Spinal cord (tissue), 10 donors: ENCODE results near the gene VMP1. TPM values are rescaled to one million over a fixed set of nuclear protein-coding genes. Genes with fewer than 3 reads are reported as not detected.
A peak's percentile ranks its signal among the peaks of the same experiment; 100 is the strongest.

ENCODE experiments used
- DNase-seq, 6 donors: peaks; one replicate each; pipeline versions ENCODE4 v3.0.0 to v3.0.0-alpha.2; 2013 to 2015; ENCODE audit warnings: low spot score in 6 of 6, low read depth in 4 of 6
- H3K27ac ChIP-seq: one replicate; pipeline ENCODE4 v1.5.1; 2013; ENCODE audit warnings: low read depth, low read length, control low read depth
- H3K27me3 ChIP-seq: one replicate; pipeline ENCODE4 v1.6.1; 2013; ENCODE audit warnings: low read length; ENCODE audit not compliant: control insufficient read depth, insufficient read depth
- H3K36me3 ChIP-seq: one replicate; pipeline ENCODE4 v1.6.1; 2013; ENCODE audit warnings: low read length; ENCODE audit not compliant: control insufficient read depth, insufficient read depth
- H3K4me1 ChIP-seq: one replicate; pipeline ENCODE4 v1.6.1; 2013; ENCODE audit warnings: low read length; ENCODE audit not compliant: control insufficient read depth, insufficient read depth
- H3K4me3 ChIP-seq: one replicate; pipeline ENCODE4 v1.5.1; 2013; ENCODE audit warnings: low read depth, low read length, control low read depth
- H3K9me3 ChIP-seq: one replicate; pipeline ENCODE4 v1.6.1; 2013; ENCODE audit warnings: low read length; ENCODE audit not compliant: control insufficient read depth, insufficient read depth
- WGBS: methylation state at CpG from one replicate; pipeline ENCODE4 v1.1.5; 2013; ENCODE audit warnings: missing lambda C conversion rate; ENCODE audit not compliant: insufficient coverage; 5-methylcytosine and 5-hydroxymethylcytosine counted together
- polyA plus RNA-seq, 2 donors: library from polyadenylated mRNA; unstranded; fragments of 120-200 nt; gene quantifications; one replicate each; pipeline ENCODE4 v1.2.1, GENCODE V29; 2013; ENCODE audit not compliant: insufficient read length in 2 of 2
- total RNA-seq, 2 donors: library from RNA; depleted of rRNA in 1 of 2; stranded (reverse); fragments of 120-200 nt in 1 of 2; fragments of >200 nt in 1 of 2; gene quantifications; one replicate each; pipeline versions ENCODE4 v1.2.3 to v1.2.4, GENCODE V29; 2013 to 2014
- donor health status: healthy.

VMP1 gene
- total and polyA plus RNA-seq, 4 donors: 89.4 to 227 (median 95.9) TPM

GRCh38 chr17:59807892-59808509, 100.5 kb downstream of the VMP1 start:
- H3K36me3 ChIP-seq: peaks cover 6% of the 10 kb centered on the region
- H3K4me3 ChIP-seq: no peak overlapping the region
- DNase-seq: no peak
- no CpG with 5 or more reads among the region's 4 CpGs for WGBS
- no peaks in the 10 kb centered on the region for H3K9me3 ChIP-seq
- H3K27ac ChIP-seq: no peak overlapping the region
- H3K27me3 ChIP-seq: no peaks in the 10 kb centered on the region
- no peaks in the 10 kb centered on the region for H3K4me1 ChIP-seq

- no peak for DNase-seq
- no CpG with 5 or more reads among the region's 1 CpG for WGBS
- Histone ChIP-seq H3K4me1 (no peaks in the 10 kb centered on the region), H3K4me3 (no peak overlapping the region), H3K27me3 (no peaks in the 10 kb centered on the region), H3K27ac (no peak overlapping the region), H3K9me3 (no peaks in the 10 kb centered on the region), H3K36me3 (peaks cover 6% of the 10 kb centered on the region)
Measured at GRCh38 chr17:59810894-59811153, 103.4 kb downstream of the VMP1 start.

- Histone ChIP-seq H3K4me1 (no peaks in the 10 kb centered on the region), H3K9me3 (no peaks in the 10 kb centered on the region), H3K27me3 (no peaks in the 10 kb centered on the region), H3K36me3 (peaks cover 6% of the 10 kb centered on the region), H3K27ac (no peak overlapping the region), H3K4me3 (no peak overlapping the region)
- 89% methylated on average over 1 of the region's 1 CpG for WGBS
- no peak for DNase-seq
Measured at GRCh38 chr17:59811209-59811608, 103.8 kb downstream of the VMP1 start.

- H3K27me3 ChIP-seq: no peaks in the 10 kb centered on the region
- no peaks in the 10 kb centered on the region for H3K4me1 ChIP-seq
- H3K9me3 ChIP-seq: no peaks in the 10 kb centered on the region
- no peak overlapping the region for H3K4me3 ChIP-seq
- H3K36me3 ChIP-seq: peaks cover 6% of the 10 kb centered on the region
- H3K27ac ChIP-seq: no peak overlapping the region
- no peak for DNase-seq
- WGBS: no CpG with 5 or more reads among the region's 3 CpGs
Measured at GRCh38 chr17:59812139-59812538, 104.7 kb downstream of the VMP1 start.

- no peak for DNase-seq
- H3K27me3 ChIP-seq: no peaks in the 10 kb centered on the region
- H3K9me3 ChIP-seq: no peaks in the 10 kb centered on the region
- no peak overlapping the region for H3K4me3 ChIP-seq
- H3K4me1 ChIP-seq: no peaks in the 10 kb centered on the region
- H3K27ac ChIP-seq: no peak overlapping the region
- WGBS: no CpG with 5 or more reads among the region's 1 CpG
- H3K36me3 ChIP-seq: peaks cover 6% of the 10 kb centered on the region
Measured at GRCh38 chr17:59814276-59814675, 106.8 kb downstream of the VMP1 start.

- no peak overlapping the region for H3K27ac ChIP-seq
- H3K9me3 ChIP-seq: no peaks in the 10 kb centered on the region
- no peaks in the 10 kb centered on the region for H3K4me1 ChIP-seq
- no peak for DNase-seq
- H3K27me3 ChIP-seq: no peaks in the 10 kb centered on the region
- H3K4me3 ChIP-seq: no peak overlapping the region
- WGBS: no CpG with 5 or more reads among the region's 3 CpGs
- peaks cover 6% of the 10 kb centered on the region for H3K36me3 ChIP-seq
Measured at GRCh38 chr17:59814685-59815084, 107.2 kb downstream of the VMP1 start.

GRCh38 chr17:59815965-59816364, 108.5 kb downstream of the VMP1 start:
- no peak for DNase-seq
- no peak overlapping the region for H3K4me3 ChIP-seq
- no CpG with 5 or more reads among the region's 1 CpG for WGBS
- no peak overlapping the region for H3K27ac ChIP-seq
- no peaks in the 10 kb centered on the region for H3K9me3 ChIP-seq
- H3K4me1 ChIP-seq: no peaks in the 10 kb centered on the region
- H3K36me3 ChIP-seq: peaks cover 2% of the 10 kb centered on the region
- no peaks in the 10 kb centered on the region for H3K27me3 ChIP-seq

GRCh38 chr17:59825533-59826322, 118.3 kb downstream of the VMP1 start:
- no CpG with 5 or more reads among the region's 5 CpGs for WGBS
- H3K4me1 ChIP-seq: peaks cover 7% of the 10 kb centered on the region
- H3K4me3 ChIP-seq: no peak overlapping the region
- peak in 1 of 6 donors; percentile 44 for DNase-seq
- H3K36me3 ChIP-seq: peaks cover 3% of the 10 kb centered on the region
- H3K27me3 ChIP-seq: no peaks in the 10 kb centered on the region
- H3K9me3 ChIP-seq: no peaks in the 10 kb centered on the region
- H3K27ac ChIP-seq: peak overlapping the region; percentile 41

GRCh38 chr17:59826706-59827453, 119.4 kb downstream of the VMP1 start:
- Histone ChIP-seq H3K4me1 (peaks cover 7% of the 10 kb centered on the region), H3K36me3 (peaks cover under 1% of the 10 kb centered on the region), H3K9me3 (no peaks in the 10 kb centered on the region), H3K27me3 (no peaks in the 10 kb centered on the region), H3K27ac (no peak overlapping the region), H3K4me3 (no peak overlapping the region)
- WGBS: 100% methylated on average over 3 of the region's 4 CpGs
- DNase-seq: peak in 1 of 6 donors; percentile 57
